ENCODE measurements around the gene GTF2A2.

GRCh38 chr15:59694779-59695178 lies 37.5 kb upstream of the GTF2A2 start:
- TF ChIP-seq EZH2 (IDR thresholded peaks at IDR 0.05; ENCODE audit: borderline replicate concordance, low read depth, low read length, poor library complexity, severe bottlenecking) (no peak), CTCF (conservative IDR thresholded peaks at IDR 0.05; ENCODE audit: low read depth, low read length) (no peak)
